GM21723 (cell line): ENCODE results near the gene RAB6D.
"Not testable (repeated sequence)": the region's sequence is repeated elsewhere in the genome, so short reads cannot be mapped to it uniquely, and the experiment has no call there.

Experiments used
- ATAC-seq: cut with Tn5 transposase; IDR thresholded peaks from one replicate; pipeline ENCODE4 v1.9.1; 2021; ENCODE audit warnings: mild to moderate bottlenecking, moderate library complexity; ENCODE audit not compliant: unreplicated experiment

The RAB6D gene

GRCh38 chr2:131363703-131364186, at the start of gene RAB6D:
Gene RAB6D (minus strand): TSS chr2:131364168. CDS start chr2:131363720, 448 bp downstream.
- ATAC-seq, result not testable (repeated sequence)

- peak; percentile 79 for ATAC-seq
Measured at GRCh38 chr2:131413148-131413747, 49.3 kb upstream of the RAB6D start.

- ATAC-seq, result no peak
Measured at GRCh38 chr2:131410173-131410572, 46.2 kb upstream of the RAB6D start.

- no peak for ATAC-seq
Measured at GRCh38 chr2:131408778-131409177, 44.8 kb upstream of the RAB6D start.

- no peak for ATAC-seq
Measured at GRCh38 chr2:131408207-131408606, 44.2 kb upstream of the RAB6D start.

- no peak for ATAC-seq
Measured at GRCh38 chr2:131404753-131405152, 40.8 kb upstream of the RAB6D start.

- no peak for ATAC-seq
Measured at GRCh38 chr2:131402320-131403039, 38.5 kb upstream of the RAB6D start.

GRCh38 chr2:131400849-131401248, 36.9 kb upstream of the RAB6D start:
- ATAC-seq, result no peak

- not testable (repeated sequence) for ATAC-seq
Measured at GRCh38 chr2:131400441-131400840, 36.5 kb upstream of the RAB6D start.

GRCh38 chr2:131396209-131396608, 32.2 kb upstream of the RAB6D start:
- not testable (repeated sequence) for ATAC-seq

- ATAC-seq, result not testable (repeated sequence)
Measured at GRCh38 chr2:131395024-131395645, 31.2 kb upstream of the RAB6D start.

- no peak for ATAC-seq
Measured at GRCh38 chr2:131394147-131394931, 30.4 kb upstream of the RAB6D start.

- not testable (repeated sequence) for ATAC-seq
Measured at GRCh38 chr2:131391953-131392352, 28.0 kb upstream of the RAB6D start.

GRCh38 chr2:131391471-131391870, 27.5 kb upstream of the RAB6D start:
- not testable (repeated sequence) for ATAC-seq

GRCh38 chr2:131390495-131391130, 26.6 kb upstream of the RAB6D start:
- not testable (repeated sequence) for ATAC-seq

- ATAC-seq, result no peak
Measured at GRCh38 chr2:131389657-131390056, 25.7 kb upstream of the RAB6D start.

GRCh38 chr2:131388834-131389233, 24.9 kb upstream of the RAB6D start:
- ATAC-seq, result not testable (repeated sequence)

GRCh38 chr2:131373111-131373510, 9.1 kb upstream of the RAB6D start:
- not testable (repeated sequence) for ATAC-seq

- ATAC-seq, result no peak
Measured at GRCh38 chr2:131369954-131370353, 6.0 kb upstream of the RAB6D start.

GRCh38 chr2:131368493-131369066, 4.6 kb upstream of the RAB6D start:
- not testable (repeated sequence) for ATAC-seq
